T-helper 1 cell (primary cell): ENCODE measurements around the gene GLDC.
"Not testable (repeated sequence)": the region's sequence is repeated elsewhere in the genome, so short reads cannot be mapped to it uniquely, and the experiment has no call there.

ENCODE experiments used
- DNase-seq, 5 donors: peaks; one replicate each; pipeline ENCODE4 v3.0.0-alpha.2; 2012 to 2020
- total RNA-seq, 4 donors: gene quantifications; one replicate each; lab custom pipeline; 2026; lab: John Stamatoyannopoulos, UW

The GLDC gene
- total RNA-seq = 0 to 0.15 (median 0) reads per million in 4 donors

DNA sequence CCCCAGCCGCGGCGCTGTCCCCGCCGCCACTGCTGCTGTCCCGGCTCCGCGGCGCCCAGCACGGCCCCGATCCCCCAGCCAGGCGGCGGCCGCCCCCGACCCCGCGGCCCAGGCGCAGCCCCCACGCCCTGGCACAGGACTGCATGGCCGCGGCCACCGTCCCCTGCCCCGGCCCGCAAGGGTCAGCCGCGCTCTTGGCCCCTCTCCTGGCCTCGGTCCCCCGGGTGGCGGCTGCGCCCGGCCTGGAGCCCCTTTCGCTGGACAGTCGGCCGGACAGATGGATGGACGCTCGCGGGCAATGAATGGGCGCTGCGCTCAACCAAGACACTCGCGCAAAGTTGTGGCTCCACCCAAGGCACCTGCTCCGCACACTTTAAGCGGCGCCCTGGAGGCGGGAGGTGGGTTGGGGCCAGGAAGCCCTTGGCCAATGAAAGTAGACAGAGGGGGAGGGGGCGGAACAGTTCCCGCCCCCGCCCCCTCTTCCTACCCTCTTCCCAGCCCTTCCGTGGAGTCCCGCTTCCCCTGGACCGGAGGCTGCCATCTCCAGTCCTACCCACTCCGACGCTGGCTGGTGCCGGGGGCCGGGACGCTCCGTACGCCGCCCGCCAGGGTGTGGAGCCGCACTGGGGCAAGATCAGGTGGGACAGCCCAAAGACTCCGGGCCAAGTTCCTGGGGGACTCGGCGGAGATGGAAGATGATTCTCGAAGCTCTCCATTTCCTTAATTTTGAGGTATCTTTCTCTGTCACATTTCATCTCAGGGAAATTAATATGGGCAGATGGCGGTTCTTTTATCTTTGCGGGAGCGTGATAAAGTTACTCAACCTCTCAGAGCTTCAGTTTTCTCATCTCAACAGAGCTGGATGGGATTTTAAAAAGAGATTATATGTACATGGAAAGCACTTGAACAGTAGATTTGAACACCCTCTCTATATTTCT lies at the start of gene GLDC:
GLDC (minus strand) TSS at position 375 of the 938 bp plus-strand sequence; CDS start at position 145, 230 bp downstream.
- DNase-seq = peak in 3 of 5 donors; percentile 19 to 32 (median 21)

DNA sequence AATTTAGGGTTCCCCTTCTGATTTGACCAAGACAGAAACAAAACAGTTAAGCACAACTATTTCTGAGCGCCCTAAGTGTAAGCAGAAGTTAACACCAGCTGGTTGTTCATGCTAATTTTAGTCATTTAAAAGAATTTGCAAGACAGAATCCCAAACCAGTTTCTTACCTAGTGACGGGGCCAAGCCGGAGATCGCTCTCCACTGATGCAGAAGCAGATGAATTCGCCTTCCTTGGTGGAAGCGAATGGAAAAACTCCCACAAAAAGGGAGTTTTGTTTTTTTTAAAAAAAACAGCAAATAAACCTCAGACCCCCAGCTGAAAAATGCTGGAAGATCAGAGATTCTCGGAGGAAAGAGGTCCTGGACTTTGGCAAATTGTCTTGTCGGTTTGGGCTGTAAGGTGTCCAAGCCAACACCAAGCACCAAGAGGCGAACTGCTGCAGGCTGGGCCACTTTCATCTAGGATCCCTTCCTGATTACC lies 47.4 kb upstream of the GLDC start:
- no peak for DNase-seq

DNA sequence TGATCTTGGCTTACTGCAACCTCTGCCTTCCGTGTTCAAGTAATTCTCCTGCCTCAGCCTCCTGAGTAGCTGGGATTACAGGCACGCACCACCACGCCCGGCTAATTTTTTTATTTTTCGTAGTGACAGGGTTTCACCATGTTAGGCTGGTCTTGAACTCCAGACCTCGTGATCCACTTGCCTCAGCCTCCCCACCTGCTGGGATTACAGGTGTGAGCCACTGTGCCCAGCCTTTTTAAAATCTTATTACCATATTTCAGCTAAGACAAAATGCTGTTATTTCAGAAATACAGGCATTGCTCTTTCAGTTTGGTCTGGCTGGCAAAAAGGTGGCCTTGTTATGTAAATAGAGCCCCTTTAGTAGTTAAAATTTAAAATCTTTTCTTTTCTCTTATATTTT lies 46.9 kb upstream of the GLDC start:
- no peak for DNase-seq

DNA sequence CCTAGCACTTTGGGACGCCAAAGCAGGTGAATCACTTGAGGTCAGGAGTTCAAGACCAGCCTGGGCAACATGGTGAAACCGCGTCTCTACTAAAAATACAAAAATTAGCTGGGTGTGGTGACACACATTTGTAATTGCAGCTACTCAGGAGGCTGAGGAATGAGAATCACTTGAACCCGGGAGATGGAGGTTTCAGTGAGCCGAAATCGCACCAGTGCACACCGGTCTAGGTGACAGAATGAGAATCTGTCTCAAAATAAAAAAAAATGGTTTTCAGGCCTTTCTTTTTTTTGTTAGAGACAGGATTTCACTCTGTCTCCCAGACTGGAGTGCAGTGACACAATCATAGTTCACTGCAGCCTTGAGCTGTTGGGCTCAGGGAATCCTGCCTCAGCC lies 45.1 kb upstream of the GLDC start:
- not testable (repeated sequence) for DNase-seq

DNA sequence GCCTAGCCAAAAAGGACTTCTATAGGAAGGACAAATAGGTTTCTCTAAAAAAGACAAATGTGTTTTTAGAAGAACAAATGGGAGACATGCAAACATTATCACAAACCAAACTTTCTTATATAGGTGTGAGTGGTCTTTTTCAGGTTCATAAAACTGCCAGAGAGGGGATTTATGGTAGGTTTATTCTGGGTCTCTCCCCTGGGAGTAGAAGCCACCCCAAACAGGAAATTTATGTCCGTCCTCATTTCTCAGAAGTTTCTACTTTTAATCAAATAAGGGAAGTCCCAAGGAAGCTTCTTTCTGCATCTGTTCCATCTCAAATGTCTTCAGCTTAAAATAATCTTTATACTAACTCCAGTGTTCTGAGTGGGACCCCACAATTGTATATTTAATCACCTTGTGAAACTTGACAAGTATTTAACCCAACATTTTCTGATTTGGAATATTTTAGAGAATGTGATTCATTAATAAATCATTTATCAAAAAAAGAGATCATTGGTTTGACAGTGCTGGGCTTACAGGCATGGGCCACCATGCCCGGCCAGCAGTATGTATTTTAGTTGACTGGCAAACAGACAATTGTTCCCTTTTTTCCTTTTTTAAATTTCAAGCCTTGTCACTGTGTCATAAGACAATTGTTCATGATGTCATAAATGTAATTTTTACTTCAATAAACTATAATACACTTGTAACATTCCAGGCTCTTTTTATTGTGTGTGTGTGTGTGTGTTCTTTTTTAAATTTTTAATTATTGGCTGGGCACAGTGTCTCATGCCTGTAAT lies 44.6 kb upstream of the GLDC start:
- no peak for DNase-seq

DNA sequence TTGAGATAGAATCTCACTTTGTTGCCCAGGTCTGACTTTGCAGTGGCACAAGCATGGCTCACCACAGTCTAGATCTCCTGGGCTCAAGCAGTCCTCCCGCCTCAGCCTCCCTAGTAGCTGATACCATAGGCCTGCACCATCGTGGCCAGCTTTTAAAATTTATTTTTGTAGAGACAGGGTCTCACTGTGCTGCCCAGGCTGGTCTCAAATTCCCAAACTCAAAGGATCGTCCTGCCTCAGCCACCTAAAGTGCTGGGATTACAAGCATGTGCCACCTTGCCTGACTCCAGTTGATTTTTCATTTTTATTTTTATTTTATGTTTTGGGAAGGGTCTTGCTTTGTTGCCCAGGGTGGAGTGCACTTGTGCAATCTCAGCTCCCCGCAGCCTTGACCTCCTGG lies 41.7 kb upstream of the GLDC start:
- DNase-seq = no peak

DNA sequence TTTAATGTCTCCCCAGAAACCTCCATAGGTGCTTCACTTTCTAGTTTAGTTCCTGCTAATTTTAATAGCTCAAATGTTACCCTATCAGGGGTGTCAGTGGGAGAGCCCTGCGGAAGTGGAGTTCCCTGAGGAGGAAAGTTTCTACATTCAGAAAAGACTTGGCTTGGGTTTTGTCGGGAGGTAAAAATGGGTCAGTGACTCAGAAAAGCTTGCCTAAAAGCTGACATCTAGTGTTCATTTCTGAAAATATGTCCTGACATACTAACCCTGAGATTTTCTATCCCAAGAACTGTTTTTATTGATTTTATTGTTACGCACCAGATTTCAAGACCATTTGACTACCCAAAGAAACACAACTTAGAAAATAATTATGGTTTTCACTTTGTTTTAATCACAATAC lies 40.9 kb upstream of the GLDC start:
- no peak for DNase-seq

DNA sequence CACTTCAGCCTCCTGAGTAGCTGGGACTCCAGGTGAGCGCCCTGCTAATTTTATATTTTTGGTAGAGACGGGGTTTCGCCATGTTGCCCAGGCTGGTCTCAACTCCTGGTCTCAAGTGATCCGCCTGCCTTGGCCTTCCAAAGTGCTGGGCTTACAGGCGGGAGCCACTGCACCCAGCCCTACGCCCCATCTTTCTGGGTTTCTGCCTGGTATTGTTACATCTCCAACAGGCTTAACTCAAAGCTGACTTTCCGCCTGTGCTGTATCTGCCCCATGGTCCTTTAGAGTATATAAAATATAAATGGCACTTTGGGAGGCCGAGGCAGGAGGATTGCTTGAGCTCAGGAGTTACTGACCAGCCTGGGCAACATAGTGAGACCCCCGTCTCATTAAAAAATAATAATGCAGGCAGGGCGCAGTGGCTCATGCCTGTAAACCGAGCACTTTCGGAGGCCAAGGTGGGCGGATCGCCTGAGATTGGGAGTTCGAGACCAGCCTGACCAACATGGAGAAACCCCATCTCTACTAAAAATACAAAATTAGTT lies 36.5 kb upstream of the GLDC start:
- no peak for DNase-seq

DNA sequence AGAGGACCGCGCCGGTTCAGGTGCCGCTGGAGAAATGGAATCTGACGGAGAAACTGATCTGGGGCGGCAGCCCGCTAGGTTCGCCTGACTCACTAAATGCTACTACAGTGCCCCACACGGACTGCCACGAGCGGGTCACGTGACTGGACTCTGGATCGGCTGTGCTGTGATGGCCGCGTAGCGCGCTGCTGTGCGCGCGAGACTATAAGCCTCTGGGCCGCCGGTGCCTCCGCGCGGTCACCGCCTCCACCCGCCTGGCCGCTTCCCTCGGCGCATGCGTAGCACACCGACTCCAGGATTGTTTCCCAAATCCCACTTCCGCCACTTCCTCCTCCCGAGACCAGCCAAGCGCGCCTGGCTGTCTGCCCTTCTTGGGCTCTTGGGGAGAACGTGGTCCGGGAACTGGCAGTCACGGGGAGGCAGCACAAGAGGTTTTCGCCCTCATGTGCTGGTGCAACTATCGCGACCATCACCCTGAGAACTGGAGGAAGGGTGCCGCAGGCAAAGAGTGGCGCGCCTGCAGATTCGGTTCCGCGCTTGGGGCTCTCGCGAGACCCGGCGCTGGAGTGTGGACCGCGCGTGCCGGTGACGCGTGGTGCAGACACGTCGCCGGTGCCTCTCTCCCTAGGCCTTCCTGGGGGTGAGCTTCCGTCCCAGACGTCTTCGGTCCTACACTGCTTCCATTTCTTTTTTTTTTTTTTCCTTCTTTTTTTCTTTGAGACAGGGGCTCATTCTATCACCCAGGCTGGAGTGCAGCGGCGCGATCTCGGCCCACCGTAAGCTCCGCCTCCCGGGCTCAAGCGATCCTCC lies 35.8 kb upstream of the GLDC start:
- DNase-seq = peak; percentile 84 to 97 (median 88)

DNA sequence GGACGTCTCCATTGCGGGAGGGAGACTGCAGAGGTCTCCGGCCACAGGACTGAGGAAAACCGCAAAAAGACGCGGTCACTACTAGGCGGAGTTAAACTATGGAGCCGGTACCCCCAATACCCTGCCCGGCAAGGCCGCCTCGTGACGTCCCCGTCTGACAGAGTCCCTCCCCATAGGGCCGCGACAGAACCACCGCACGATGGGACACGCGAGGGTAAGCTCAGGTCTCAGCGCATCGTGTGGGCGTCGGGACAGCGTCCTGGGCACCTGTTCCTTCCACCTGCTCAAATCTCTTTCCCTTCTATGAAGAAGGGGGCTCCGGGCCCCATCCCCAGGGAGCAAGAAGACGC lies 35.2 kb upstream of the GLDC start:
- peak in 4 of 5 donors; percentile 33 to 62 (median 52) for DNase-seq

DNA sequence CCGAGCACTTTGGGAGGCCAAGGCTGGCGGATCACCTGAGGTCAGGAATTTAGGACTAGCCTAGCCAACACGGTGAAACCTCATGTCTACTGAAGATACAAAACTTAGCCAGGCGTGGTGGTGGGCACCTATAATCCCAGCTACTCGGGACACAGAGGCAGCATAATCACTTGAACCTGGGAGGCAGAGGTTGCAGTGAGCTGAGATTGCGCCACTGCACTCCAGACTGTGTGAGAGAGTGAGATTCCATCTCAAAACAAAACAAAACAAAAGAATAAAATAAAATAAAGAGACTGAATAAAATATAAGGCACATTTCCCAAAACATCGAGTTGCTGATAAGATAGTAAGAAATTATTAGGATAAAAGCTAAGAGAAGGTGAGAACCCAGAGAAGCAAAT lies 32.3 kb upstream of the GLDC start:
- DNase-seq = no peak

DNA sequence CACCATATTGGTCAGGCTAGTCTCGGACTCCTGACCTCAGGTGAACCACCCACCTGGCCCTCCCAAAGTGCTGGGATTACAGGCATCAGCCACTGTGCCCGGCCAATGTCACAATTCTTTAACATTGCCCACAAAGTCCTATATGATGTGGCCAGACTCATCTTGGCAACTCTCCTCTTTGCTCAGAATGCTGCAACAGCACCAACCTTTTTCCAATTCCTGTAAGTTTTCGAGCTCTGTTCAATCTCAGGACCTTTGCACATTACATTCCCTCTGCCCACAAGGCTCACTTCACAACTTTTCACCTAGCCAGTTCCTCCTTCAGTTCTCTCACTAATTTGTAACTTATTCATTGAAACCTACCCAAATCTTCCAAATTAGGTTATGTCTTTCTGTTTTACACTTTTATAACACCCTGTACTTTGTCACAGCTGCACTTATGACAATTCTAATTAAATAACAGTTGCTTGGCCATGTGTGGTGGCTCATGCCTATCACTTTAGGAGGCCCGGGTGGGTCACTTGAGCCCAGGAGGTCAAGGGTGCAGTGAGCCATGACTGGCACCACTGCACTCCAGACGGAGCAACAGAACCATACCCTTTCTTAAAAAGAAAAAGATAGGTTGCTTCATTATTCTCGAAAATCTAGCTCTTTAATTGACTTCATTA lies 30.9 kb upstream of the GLDC start:
- DNase-seq = no peak

DNA sequence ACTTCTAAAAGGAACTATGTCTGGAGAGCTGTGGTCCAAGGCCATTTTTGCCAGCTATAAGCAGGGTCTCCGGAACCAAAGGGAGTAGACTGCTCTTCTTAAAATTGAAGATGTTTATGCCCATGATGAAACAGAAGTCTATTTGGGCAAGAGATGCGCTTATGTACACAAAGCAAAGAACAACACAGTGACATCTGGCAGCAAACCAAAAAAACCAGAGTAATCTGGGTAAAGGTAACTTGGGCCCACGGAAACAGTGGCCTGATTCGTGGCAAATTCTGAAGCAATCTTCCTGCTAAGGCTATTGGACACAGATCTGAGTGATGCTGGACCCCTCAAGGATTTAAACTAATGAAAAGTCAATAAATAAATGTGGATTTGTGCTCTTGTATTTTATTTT lies 29.7 kb upstream of the GLDC start:
- no peak for DNase-seq

DNA sequence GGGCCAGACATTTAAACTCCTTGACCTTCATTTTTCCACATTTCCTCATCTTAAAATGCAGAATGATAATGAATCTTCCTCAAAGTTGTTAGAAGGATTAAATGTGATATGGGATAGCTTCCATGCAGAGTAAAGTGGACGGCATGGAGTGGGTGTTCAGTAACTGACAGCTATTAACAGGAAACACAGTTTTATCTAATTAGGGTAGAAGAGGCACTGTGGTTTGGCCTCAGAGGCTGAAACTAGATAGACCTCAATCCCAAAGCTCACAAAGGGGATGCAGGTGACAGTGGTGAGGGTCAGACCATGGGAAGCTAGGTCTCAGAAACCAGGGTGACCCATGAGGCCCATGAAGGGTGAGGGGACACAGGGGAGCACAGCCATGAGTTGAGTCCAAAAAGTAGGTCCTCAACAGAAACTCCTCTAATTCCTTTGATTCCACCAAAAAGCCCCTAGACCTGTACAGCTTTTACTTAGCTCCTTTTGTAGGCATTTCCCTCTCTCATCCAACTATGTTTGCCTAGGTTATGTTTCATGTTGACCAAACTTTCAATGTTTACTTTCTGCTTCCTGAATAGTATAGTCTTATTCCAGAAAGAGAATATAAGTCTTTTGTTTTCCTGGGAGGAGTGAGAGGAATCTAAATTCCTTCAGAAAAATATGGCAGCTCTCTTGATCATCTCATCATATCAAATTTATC lies 27.9 kb upstream of the GLDC start:
- no peak for DNase-seq

DNA sequence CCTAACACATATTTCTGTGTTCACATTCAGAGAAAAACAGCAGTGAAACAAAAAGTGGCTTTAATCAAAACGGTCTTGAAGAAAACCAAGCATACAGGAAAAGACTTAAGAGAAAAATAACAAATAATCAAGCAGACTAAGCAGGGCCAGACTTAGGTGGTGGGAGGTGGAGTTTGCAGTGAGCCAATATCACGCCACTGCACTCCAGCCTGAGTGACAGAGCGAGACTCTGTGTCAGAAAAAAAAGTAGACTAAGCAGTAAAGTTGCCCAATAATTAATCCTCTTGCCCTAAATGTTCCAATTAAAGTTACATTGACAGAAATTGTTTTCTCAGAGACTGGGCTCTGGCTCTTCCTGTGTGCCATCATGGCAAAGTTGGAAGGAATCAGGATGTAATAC lies 26.6 kb upstream of the GLDC start:
- no peak for DNase-seq

DNA sequence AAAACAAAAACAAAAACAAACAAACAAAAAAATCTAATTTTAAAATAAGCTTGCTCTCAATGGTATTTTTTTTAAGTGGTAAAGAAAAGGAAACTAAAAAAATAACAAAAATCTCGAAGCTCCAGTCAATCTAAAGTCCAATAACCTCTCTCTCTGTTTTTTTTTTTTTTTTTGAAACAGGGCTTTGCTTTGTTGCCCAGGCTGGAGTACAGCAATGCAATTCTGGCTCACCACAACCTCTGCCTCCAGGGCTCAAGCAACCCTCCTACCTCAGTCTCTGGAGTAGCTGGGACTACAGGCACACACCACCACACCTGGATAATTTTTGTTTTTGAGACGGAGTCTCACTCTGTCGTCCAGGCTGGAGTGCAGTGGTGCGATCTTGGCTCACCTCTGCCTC lies 25.9 kb upstream of the GLDC start:
- DNase-seq = no peak

DNA sequence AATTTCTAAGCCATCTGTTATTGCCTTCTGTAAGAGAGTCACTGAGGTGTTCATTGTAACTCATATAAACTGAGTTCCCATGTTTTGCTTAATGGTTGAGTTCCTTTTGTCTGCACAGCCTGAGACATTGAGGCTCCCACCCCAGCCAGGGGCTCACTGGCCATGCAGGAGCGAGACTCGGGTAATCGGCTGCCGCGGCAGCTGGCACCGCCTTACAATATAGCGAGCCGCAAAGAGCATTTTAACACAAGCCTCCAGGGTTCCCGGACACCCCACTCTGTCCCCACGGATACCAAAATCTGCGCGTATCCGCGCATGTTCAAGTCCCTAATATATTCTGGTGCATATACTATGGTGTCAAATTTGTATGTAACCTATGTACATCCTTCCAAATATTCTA lies 24.4 kb upstream of the GLDC start:
- no peak for DNase-seq

DNA sequence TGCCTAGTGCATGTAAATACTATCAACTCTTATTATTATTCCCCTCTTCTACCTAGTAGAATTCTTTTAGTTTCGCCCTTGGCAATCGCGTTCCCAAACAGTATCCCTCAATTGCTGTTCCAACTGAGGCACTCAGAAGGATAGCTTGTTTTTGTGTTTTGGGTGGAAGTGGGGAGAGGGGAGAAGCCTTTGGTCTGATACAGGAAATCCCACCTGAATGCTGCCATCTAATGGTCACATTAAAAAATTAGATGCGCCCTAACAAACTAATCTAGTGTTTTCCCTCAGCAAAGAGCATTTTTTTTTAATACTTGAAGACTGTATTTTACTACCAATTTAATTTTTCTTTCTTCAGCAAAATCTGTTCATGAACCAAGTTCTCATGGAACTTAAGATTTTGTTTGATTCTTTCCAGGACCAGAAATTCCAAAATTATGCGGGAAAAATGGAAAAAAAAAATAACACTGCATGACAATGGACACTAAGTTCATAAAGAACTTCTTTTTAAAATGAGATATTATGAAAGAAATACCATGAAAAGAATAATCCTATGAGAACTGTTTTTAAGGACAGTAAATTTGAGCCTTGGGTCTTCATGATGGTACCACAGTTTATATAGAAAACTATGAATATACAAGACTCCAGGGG lies 22.2 kb upstream of the GLDC start:
- no peak for DNase-seq

DNA sequence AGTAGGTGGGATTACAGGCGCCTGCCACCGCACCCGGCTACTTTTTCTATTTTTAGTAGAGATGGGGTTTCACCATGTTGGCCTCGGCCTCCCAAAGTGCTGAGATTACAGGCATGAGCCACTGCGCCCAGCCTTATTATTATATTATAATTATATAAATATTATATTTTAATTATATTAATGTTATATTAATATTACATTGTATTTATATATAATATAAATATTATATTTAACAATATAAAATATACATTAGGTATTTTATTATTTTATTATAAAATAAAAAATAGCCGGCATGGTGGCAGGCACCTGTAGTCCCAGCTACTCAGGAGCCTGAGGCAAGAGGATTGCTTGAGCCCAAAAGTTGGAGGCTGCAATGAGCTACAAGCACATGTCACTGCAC lies 21.6 kb upstream of the GLDC start:
- DNase-seq = no peak

DNA sequence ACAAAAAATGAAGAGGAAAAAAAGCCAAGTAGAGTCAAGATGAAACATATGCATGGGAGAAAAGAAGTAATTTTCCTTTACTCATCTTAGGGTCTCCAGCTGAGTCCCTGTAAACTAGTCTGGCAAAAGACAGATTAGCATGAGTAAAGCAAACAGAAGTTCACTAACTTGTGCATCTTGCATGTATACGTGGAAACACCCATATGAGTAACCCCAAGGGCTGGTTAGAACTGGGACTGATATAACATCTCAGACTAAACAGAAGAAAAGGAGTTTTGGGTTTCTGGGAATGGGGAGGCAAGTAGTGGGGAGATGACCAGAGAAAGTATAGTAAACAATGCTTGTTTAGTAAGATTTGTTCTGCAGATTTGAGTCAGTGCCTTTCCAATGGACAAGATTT lies 20.1 kb upstream of the GLDC start:
- DNase-seq = no peak

DNA sequence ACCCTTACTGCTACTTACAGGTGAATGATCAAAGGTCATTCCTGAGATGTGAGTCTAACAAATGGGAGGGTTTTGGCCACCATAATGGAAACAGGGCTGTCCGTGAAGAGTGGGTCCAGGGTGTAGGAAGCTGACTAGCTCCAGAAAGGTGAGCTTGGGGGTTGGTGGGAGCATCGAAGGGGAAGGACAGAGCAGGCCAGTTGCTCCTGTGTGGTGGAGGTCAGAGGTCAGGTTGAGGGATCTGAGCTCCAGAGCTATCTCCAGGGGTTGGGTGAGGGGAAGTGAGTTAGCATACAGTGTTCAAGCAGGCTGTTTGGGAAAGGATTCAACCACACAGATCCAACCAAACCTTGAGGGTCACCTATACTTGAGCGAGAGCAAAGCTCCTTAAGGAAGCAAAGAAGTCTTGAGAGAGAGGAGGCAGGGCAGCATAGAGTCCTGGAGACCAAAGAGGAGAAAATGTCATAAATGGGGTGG lies 18.7 kb upstream of the GLDC start:
- DNase-seq = no peak
